Thoracic aorta (tissue), 2 donors: ENCODE data around the gene EHD2. TPM values are rescaled to one million over a fixed set of nuclear protein-coding genes. Genes with fewer than 3 reads are reported as not detected.

Source experiments
- ATAC-seq: fragments of 150-250 bp; one replicate; pipeline ENCODE4 v1.8.0; 2017; ENCODE audit warnings: low read depth; ENCODE audit not compliant: insufficient number of reproducible peaks, low FRiP score
- DNase-seq: peaks from one replicate; pipeline ENCODE4 v3.0.0-alpha.2; 2020; ENCODE audit warnings: low spot score
- H3K27ac ChIP-seq, 2 donors: fragments of 200-600 bp; sonication (generic); 1 replicate in 1 of 2; 2 replicates in 1 of 2; pipeline ENCODE4 v1.5.1; 2016; ENCODE audit warnings: mild to moderate bottlenecking in 2 of 2, moderate library complexity in 2 of 2
- H3K27me3 ChIP-seq: fragments of 200-600 bp; sonication (generic); replicated peaks from 2 replicates; pipeline ENCODE4 v1.6.0; 2016; ENCODE audit warnings: mild to moderate bottlenecking; ENCODE audit not compliant: insufficient read depth
- H3K36me3 ChIP-seq: fragments of 200-600 bp; sonication (generic); one replicate; pipeline ENCODE4 v1.5.1; 2016
- H3K4me1 ChIP-seq, 2 donors: fragments of 200-600 bp; sonication (generic); 1 replicate in 1 of 2; 2 replicates in 1 of 2; pipeline versions ENCODE4 v1.5.1 to v1.6.0; 2016; ENCODE audit warnings: low read depth in 2 of 2, mild to moderate bottlenecking in 1 of 2; ENCODE audit not compliant: control insufficient read depth in 1 of 2
- H3K4me3 ChIP-seq: fragments of 200-600 bp; sonication (generic); 2 replicates; pipeline ENCODE4 v1.5.1; 2016; ENCODE audit warnings: mild to moderate bottlenecking
- H3K9me3 ChIP-seq: fragments of 200-600 bp; sonication (generic); 2 replicates; pipeline ENCODE4 v1.5.1; 2016
- CTCF ChIP-seq: fragments of 200-600 bp; sonication (generic); IDR thresholded peaks from one replicate; pipeline ENCODE4 v1.5.1; 2019; ENCODE audit warnings: antibody characterized with exemption
- total RNA-seq, 2 donors: library from RNA; depleted of rRNA; stranded (reverse); fragments of >200 nt; gene quantifications; one replicate each; pipeline versions ENCODE4 v1.1.0 to v1.2.3, GENCODE V29; 2016

The EHD2 gene
- total RNA-seq, 2 donors from 2014 or later: 141 to 195 TPM

GRCh38 chr19:47691782-47692181 is 21.4 kb upstream of the EHD2 start:
- ATAC-seq (no peak), DNase-seq (no peak)
- TF ChIP-seq CTCF: no peak
- Histone ChIP-seq H3K4me1 (no peaks in the 10 kb centered on the region), H3K27me3 (no peaks in the 10 kb centered on the region), H3K9me3 (no peaks in the 10 kb centered on the region), H3K36me3 (peaks cover 5% of the 10 kb centered on the region), H3K4me3 (no peak overlapping the region), H3K27ac (no peak overlapping the region)

- no peak for DNase-seq
- Histone ChIP-seq H3K4me1 (peaks cover 0 to 3% of the 10 kb centered on the region in 2 donors), H3K4me3 (no peak overlapping the region), H3K27ac (no peak overlapping the region), H3K27me3 (no peaks in the 10 kb centered on the region), H3K36me3 (peaks cover 5% of the 10 kb centered on the region), H3K9me3 (no peaks in the 10 kb centered on the region)
- no peak for TF ChIP-seq CTCF
- ATAC-seq: no peak
These were observed 19.7 kb upstream of the EHD2 start for GRCh38 chr19:47693489-47693888.

DNA sequence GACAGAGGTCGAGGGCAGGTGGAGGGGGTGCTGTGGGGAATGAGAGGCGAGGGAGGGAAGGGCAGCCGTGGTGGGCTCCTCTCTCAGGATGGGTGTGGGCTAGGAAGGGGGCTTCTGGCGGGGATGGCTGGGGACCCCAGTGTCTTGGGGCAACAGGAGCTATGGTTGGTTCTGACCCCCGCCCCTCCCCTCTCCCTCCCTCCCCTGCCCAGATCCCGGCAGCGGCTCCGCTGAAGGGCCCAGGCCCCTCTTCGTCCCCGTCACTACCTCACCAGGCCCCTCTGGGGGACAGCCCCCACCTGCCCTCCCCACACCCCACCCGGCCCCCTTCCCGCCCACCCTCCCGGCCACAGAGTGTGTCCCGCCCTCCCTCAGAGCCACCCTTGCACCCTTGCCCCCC is 19.3 kb upstream of the EHD2 start:
- no peak for DNase-seq
- Histone ChIP-seq H3K27ac (no peak overlapping the region), H3K36me3 (peaks cover 9% of the 10 kb centered on the region), H3K9me3 (no peaks in the 10 kb centered on the region), H3K4me1 (peaks cover 0 to 3% of the 10 kb centered on the region in 2 donors), H3K4me3 (no peak overlapping the region), H3K27me3 (no peaks in the 10 kb centered on the region)
- no peak for ATAC-seq
- TF ChIP-seq CTCF: no peak

GRCh38 chr19:47694466-47695273 is 18.6 kb upstream of the EHD2 start:
- Histone ChIP-seq H3K36me3 (peaks cover 15% of the 10 kb centered on the region), H3K4me3 (no peak overlapping the region), H3K4me1 (peaks cover 0 to 3% of the 10 kb centered on the region in 2 donors), H3K27ac (no peak overlapping the region), H3K9me3 (no peaks in the 10 kb centered on the region), H3K27me3 (no peaks in the 10 kb centered on the region)
- TF ChIP-seq CTCF: no peak
- DNase-seq: no peak
- ATAC-seq: no peak

DNA sequence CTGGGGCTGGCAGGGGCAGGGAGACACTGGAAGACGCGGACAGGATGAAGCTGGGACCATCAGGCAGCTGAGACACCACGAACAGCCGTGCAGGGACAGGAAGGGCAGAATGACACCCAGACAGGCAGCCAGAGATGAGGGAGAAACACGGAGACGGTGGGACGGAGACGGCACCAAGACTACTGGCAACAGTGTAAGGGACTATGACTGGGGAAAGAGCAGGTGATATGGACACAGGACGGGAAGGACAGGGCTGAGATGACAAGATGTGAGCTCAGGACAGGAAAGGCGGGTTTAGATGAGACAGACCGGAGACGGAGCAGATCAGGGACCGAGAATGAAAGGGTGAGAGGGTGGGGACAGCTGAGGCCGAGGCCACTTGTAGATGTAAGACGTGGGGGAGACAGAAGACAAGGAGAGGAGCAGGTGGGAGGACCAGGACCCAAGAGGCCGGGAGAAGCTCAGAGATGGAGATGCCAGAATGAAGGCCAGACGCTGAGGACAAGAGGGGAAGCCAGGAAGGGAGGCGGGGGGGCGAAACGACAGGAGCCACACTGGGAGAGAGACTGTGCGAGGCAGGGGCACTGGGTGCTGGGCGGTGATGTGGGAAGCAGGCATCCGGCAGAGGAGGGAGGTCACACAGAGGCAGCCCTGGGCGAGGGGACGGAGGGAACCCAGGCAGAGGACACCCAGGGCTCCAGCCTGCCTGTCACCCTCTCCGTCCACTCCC is 17.5 kb upstream of the EHD2 start:
- H3K9me3 ChIP-seq: no peaks in the 10 kb centered on the region
- no peaks in the 10 kb centered on the region for H3K27me3 ChIP-seq
- H3K27ac ChIP-seq: no peak overlapping the region
- DNase-seq (no peak), ATAC-seq (no peak)
- H3K4me1 ChIP-seq: peaks cover 0 to 3% of the 10 kb centered on the region in 2 donors
- H3K4me3 ChIP-seq: no peak overlapping the region
- H3K36me3 ChIP-seq: peaks cover 16% of the 10 kb centered on the region
- no peak for TF ChIP-seq CTCF
